Muscle layer of duodenum (tissue), 2 donors: ENCODE data around the gene PTPRD.
"Not testable (repeated sequence)": the region's sequence is repeated elsewhere in the genome, so short reads cannot be mapped to it uniquely, and the experiment has no call there.

ENCODE experiments used
- H3K27ac ChIP-seq: one replicate; pipeline ENCODE4 v1.7.0; 2013; ENCODE audit warnings: mild to moderate bottlenecking, low read length
- H3K27me3 ChIP-seq: one replicate; pipeline ENCODE4 v1.7.0; 2013; ENCODE audit warnings: low read depth, mild to moderate bottlenecking, control low read depth, low read length
- H3K36me3 ChIP-seq, 2 donors: one replicate each; pipeline ENCODE4 v1.7.0; 2013; ENCODE audit warnings: low read length in 2 of 2, control low read depth in 1 of 2, mild to moderate bottlenecking in 1 of 2; ENCODE audit not compliant: insufficient read depth in 2 of 2, control insufficient read depth in 1 of 2
- H3K4me1 ChIP-seq, 2 donors: one replicate each; pipeline ENCODE4 v1.7.0; 2013; ENCODE audit warnings: low read length in 2 of 2, mild to moderate bottlenecking in 2 of 2, control low read depth in 1 of 2, moderate library complexity in 1 of 2; ENCODE audit not compliant: insufficient read depth in 2 of 2, control insufficient read depth in 1 of 2
- H3K4me3 ChIP-seq, 2 donors: one replicate each; pipeline ENCODE4 v1.7.0; 2013; ENCODE audit warnings: low read length in 2 of 2, low read depth in 1 of 2, mild to moderate bottlenecking in 1 of 2
- H3K9me3 ChIP-seq, 2 donors: one replicate each; pipeline ENCODE4 v1.7.0; 2013; ENCODE audit warnings: low read length in 2 of 2, control low read depth in 1 of 2, mild to moderate bottlenecking in 1 of 2; ENCODE audit not compliant: control insufficient read depth in 1 of 2
- donor health status: healthy.

The PTPRD gene

GRCh38 chr9:8978334-8978733, 1634.5 kb downstream of the PTPRD start:
- no peak overlapping the region for H3K27ac ChIP-seq
- H3K27me3 ChIP-seq, result no peaks in the 10 kb centered on the region
- H3K36me3 ChIP-seq, result no peaks in the 10 kb centered on the region
- no peak overlapping the region for H3K4me3 ChIP-seq
- H3K9me3 ChIP-seq, result no peaks in the 10 kb centered on the region
- no peaks in the 10 kb centered on the region for H3K4me1 ChIP-seq

DNA sequence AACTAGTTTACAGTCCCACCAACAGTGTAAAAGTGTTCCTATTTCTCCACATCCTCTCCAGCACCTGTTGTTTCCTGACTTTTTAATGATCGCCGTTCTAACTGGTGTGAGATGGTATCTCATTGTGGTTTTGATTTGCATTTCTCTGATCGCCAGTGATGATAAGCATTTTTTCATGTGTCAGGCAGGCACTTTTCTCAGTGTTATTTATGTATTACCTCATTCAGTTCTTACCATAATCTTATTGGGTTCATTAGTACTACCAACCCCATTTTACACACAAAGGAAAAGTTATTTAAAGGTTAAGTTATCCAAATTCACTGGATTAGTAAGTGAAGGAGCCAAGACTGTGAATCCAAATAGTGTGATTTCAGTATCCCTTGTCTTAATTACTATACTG, 1644.5 kb downstream of the PTPRD start:
- not testable (repeated sequence) for H3K4me1 ChIP-seq, H3K9me3 ChIP-seq, H3K36me3 ChIP-seq, H3K27me3 ChIP-seq, H3K27ac ChIP-seq, H3K4me3 ChIP-seq

DNA sequence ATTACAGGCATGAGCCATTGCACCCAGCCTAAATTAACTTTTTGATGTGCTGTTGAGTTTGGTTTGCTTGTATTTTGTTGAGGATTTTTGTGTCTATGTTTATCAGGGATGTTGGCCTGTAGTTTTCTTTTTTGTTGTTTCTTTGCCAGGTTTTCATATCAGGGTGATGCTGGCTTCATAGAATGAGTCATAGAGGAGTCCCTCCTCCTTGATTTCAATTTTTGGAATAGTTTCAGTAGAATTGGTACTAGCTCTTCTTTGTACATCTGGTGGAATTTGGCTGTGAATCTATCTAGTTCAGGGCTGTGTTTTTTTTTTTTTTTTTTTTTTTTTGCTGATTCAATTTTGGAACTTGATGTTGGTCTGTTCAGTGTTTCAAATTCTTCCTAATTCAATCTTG, 1648.9 kb downstream of the PTPRD start:
- peaks cover 0 to 2% of the 10 kb centered on the region in 2 donors for H3K9me3 ChIP-seq
- H3K4me3 ChIP-seq, result no peak overlapping the region
- H3K27ac ChIP-seq, result no peak overlapping the region
- no peaks in the 10 kb centered on the region for H3K4me1 ChIP-seq
- no peaks in the 10 kb centered on the region for H3K27me3 ChIP-seq
- no peaks in the 10 kb centered on the region for H3K36me3 ChIP-seq

- Histone ChIP-seq H3K9me3 (peaks cover 0 to under 1% of the 10 kb centered on the region in 2 donors), H3K27ac (no peak overlapping the region), H3K27me3 (no peaks in the 10 kb centered on the region), H3K36me3 (no peaks in the 10 kb centered on the region), H3K4me1 (no peaks in the 10 kb centered on the region), H3K4me3 (no peak overlapping the region)
Observed at GRCh38 chr9:8962084-8962483, 1650.7 kb downstream of the PTPRD start.

DNA sequence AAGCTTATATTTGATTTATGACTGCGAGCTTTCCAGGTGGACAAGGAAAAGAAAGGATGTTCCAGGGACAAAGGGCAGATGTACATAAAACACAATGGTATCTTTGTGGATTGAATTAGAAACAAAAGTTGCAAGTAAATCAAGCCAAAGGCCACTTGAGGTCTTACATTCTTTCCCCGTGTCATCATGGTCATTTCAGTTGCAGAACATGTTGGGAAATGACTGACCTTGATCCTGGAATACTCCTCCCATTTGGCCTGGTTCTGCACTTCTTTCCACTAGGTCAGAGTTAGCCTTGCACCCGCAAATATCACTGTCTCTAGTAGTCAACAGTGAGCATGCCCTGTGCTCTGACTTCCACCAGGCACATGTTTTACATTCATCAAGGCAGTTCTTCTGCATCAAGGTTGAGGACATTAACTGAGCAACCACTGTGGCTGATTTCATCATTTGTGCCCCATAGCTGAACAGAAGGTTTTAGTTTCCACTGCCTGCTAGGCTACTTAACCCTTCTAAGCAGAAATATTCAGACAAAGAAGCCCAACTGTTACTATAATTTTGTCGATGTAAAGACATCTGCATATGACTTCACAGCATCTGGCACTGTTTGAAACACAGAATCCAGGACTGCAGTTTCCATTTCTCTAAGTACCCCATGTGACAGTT, 1651.5 kb downstream of the PTPRD start:
- no peaks in the 10 kb centered on the region for H3K9me3 ChIP-seq
- no peaks in the 10 kb centered on the region for H3K27me3 ChIP-seq
- H3K4me1 ChIP-seq, result no peaks in the 10 kb centered on the region
- H3K27ac ChIP-seq, result no peak overlapping the region
- H3K36me3 ChIP-seq, result no peaks in the 10 kb centered on the region
- no peak overlapping the region for H3K4me3 ChIP-seq

DNA sequence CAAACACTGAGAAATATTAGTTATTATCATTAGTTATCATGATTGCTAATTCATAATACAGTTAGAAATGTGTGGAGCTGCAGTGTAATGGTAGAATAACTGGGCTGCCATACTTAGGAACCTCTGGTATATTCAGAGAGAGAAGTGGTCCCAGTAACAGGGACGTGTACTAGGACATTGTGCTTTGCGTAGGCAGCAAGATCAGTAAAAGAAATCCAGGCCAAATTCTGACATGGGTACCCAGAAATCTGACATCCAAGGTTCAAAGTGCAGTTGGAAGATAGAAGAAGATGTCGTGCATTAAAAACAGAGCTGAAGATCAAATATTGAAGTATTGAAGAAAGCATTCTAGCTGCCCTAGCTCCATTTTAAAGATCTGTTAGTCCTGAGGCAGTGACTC, 1652.5 kb downstream of the PTPRD start:
- no peak overlapping the region for H3K4me3 ChIP-seq
- H3K4me1 ChIP-seq, result no peaks in the 10 kb centered on the region
- H3K36me3 ChIP-seq, result no peaks in the 10 kb centered on the region
- no peaks in the 10 kb centered on the region for H3K27me3 ChIP-seq
- H3K9me3 ChIP-seq, result no peaks in the 10 kb centered on the region
- no peak overlapping the region for H3K27ac ChIP-seq

DNA sequence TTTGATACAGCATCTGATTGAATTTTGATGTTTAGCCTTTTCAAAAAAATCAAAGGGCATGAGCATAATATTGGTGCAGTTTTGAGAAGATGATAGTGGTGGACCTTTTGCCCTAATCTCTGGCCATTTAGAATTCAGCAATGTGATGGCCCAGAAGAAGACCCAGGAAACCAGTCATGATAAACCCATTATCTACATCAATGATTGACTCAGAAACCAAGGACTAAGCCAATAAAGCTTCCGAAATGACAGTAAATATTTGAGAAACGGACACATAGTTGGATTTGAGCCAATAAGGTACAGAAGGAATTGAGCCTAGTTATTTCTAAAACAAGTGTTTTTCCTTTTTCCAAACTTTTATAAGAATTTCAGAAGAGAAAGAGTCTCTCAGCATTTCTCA, 1654.4 kb downstream of the PTPRD start:
- Histone ChIP-seq H3K4me1 (no peaks in the 10 kb centered on the region), H3K36me3 (no peaks in the 10 kb centered on the region), H3K27ac (no peak overlapping the region), H3K4me3 (no peak overlapping the region), H3K27me3 (no peaks in the 10 kb centered on the region), H3K9me3 (no peaks in the 10 kb centered on the region)

GRCh38 chr9:8955315-8955714, 1657.5 kb downstream of the PTPRD start:
- Histone ChIP-seq H3K9me3 (no peaks in the 10 kb centered on the region), H3K36me3 (no peaks in the 10 kb centered on the region), H3K27ac (no peak overlapping the region), H3K4me1 (no peaks in the 10 kb centered on the region), H3K4me3 (no peak overlapping the region), H3K27me3 (no peaks in the 10 kb centered on the region)

- peaks cover 0 to 4% of the 10 kb centered on the region in 2 donors for H3K9me3 ChIP-seq
- H3K27me3 ChIP-seq, result no peaks in the 10 kb centered on the region
- H3K4me3 ChIP-seq, result no peak overlapping the region
- H3K36me3 ChIP-seq, result no peaks in the 10 kb centered on the region
- no peaks in the 10 kb centered on the region for H3K4me1 ChIP-seq
- no peak overlapping the region for H3K27ac ChIP-seq
Observed at GRCh38 chr9:8946461-8946860, 1666.3 kb downstream of the PTPRD start.

- Histone ChIP-seq H3K9me3 (peaks cover 0 to 4% of the 10 kb centered on the region in 2 donors), H3K4me1 (no peaks in the 10 kb centered on the region), H3K27me3 (no peaks in the 10 kb centered on the region), H3K27ac (no peak overlapping the region), H3K36me3 (no peaks in the 10 kb centered on the region), H3K4me3 (no peak overlapping the region)
Observed at GRCh38 chr9:8943392-8943791, 1669.4 kb downstream of the PTPRD start.

DNA sequence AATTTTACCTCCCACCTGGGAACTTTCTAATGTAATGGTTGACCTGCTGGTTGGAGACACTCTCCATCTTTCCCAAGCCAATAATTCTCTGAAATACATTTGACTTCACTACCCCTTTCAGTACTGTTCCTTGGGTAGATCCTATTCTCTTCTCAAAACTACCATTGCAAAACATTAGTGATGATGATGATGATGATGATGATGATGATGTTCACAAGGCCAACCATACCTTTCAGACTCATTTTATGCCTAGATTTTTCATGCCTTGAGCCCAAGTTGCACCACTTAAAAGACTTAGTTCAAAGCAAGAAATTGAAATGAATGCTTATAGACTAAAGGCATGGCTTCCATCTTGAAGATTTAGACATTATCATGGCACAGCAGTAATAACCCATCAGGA, 1672.2 kb downstream of the PTPRD start:
- Histone ChIP-seq H3K4me3 (no peak overlapping the region), H3K4me1 (no peaks in the 10 kb centered on the region)

DNA sequence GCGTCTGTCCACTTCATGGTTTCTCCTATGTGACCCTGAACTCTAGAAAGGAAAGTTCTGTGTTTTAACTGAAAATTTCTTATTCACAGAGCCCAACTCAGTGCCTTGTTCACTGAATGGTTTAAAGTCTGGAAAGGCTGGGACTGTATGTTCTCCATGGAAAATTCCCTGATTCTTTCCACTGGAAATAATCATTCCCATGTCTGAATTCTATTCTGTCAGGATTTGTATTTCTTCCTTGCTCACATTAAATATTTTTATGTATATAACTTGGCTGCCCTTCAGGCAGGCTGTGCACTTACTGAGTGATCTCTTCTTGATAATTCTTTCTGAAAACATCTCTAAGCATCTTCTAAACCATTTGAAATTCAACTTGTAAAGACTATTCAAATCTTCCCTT, 1686.3 kb downstream of the PTPRD start:
- Histone ChIP-seq H3K27ac (no peak overlapping the region), H3K4me3 (no peak overlapping the region), H3K27me3 (no peaks in the 10 kb centered on the region), H3K36me3 (no peaks in the 10 kb centered on the region), H3K9me3 (no peaks in the 10 kb centered on the region), H3K4me1 (no peaks in the 10 kb centered on the region)

More for the DNA sequence above, 1672.2 kb downstream of the PTPRD start:
- Histone ChIP-seq H3K9me3 (peaks cover 0 to 4% of the 10 kb centered on the region in 2 donors), H3K27me3 (no peaks in the 10 kb centered on the region), H3K36me3 (no peaks in the 10 kb centered on the region), H3K27ac (no peak overlapping the region)
